OCI-LY7 (cell line): ENCODE data around the gene DPM1. TPM values are rescaled to one million over a fixed set of nuclear protein-coding genes. Genes with fewer than 3 reads are reported as not detected.

Experiments used
- BruUV-seq: library from RNA; stranded (reverse); fragments of 400-500 nt; replicated peaks from 2 replicates; lab custom pipeline; 2021; lab: Mats Ljungman, UMichigan
- CTCF ChIA-PET: fragments of 300-600 bp; sonication (Branson Sonifier 250); formaldehyde crosslinking; loops from one replicate; lab custom pipeline; 2022; ENCODE audit warnings: antibody characterized with exemption; ENCODE audit not compliant: unreplicated experiment; lab: Charles Lee
- POLR2A ChIA-PET: fragments of 300-600 bp; sonication (Branson Sonifier 250); formaldehyde crosslinking; loops from one replicate; lab custom pipeline; 2022; ENCODE audit warnings: antibody characterized with exemption; lab: Charles Lee
- DNase-seq: peaks from one replicate; pipeline ENCODE4 v3.0.0-alpha.2; 2015; ENCODE audit warnings: low spot score
- H2AFZ ChIP-seq: fragments of 200-600 bp; sonication (generic), shearing (Covaris generic); 2 replicates; pipeline ENCODE4 v1.6.1; 2014; ENCODE audit warnings: mild to moderate bottlenecking, antibody characterized with exemption, low read length, moderate library complexity
- H3K27ac ChIP-seq: fragments of 200-600 bp; sonication (generic); 2 replicates; pipeline ENCODE4 v1.5.1; 2014; ENCODE audit warnings: mixed run types, low read depth, mild to moderate bottlenecking, moderate library complexity, low read length, inconsistent platforms; ENCODE audit not compliant: poor library complexity, severe bottlenecking
- H3K36me3 ChIP-seq: fragments of 200-600 bp; sonication (generic); 2 replicates; pipeline ENCODE4 v1.6.1; 2014; ENCODE audit warnings: mild to moderate bottlenecking, antibody characterized with exemption, low read length, moderate library complexity, mixed read lengths; ENCODE audit not compliant: insufficient read depth
- H3K4me1 ChIP-seq: fragments of 200-600 bp; sonication (generic); 2 replicates; pipeline ENCODE4 v1.5.1; 2014; ENCODE audit warnings: mild to moderate bottlenecking, low read length; ENCODE audit not compliant: insufficient read depth, poor library complexity, severe bottlenecking
- H3K4me2 ChIP-seq: fragments of 200-600 bp; sonication (generic); 2 replicates; pipeline ENCODE4 v1.6.1; 2014; ENCODE audit warnings: mild to moderate bottlenecking, low read length
- H3K4me3 ChIP-seq: fragments of 200-600 bp; sonication (generic); 2 replicates; pipeline ENCODE4 v1.5.1; 2014; ENCODE audit warnings: mild to moderate bottlenecking, low read depth, low read length; ENCODE audit not compliant: poor library complexity, severe bottlenecking
- H3K79me2 ChIP-seq: fragments of 200-600 bp; sonication (generic); 2 replicates; pipeline ENCODE4 v1.6.1; 2016; ENCODE audit warnings: low read depth, mild to moderate bottlenecking, low read length, moderate library complexity, mixed read lengths; ENCODE audit not compliant: insufficient read depth
- H3K9me2 ChIP-seq: fragments of 200-600 bp; sonication (generic); 2 replicates; pipeline ENCODE4 v1.6.1; 2016; ENCODE audit warnings: mild to moderate bottlenecking, low read length, mixed read lengths; ENCODE audit not compliant: insufficient read depth
- H3K9me3 ChIP-seq: fragments of 200-600 bp; sonication (generic); 2 replicates; pipeline ENCODE4 v1.6.1; 2014; ENCODE audit warnings: mild to moderate bottlenecking, mixed run types, low read length, mixed read lengths
- H4K20me1 ChIP-seq: fragments of 200-600 bp; sonication (generic); 2 replicates; pipeline ENCODE4 v1.6.1; 2014; ENCODE audit warnings: mild to moderate bottlenecking, antibody characterized with exemption, low read length, moderate library complexity, mixed read lengths; ENCODE audit not compliant: insufficient read depth
- EZH2phosphoT487 ChIP-seq: fragments of 200-600 bp; sonication (generic); IDR thresholded peaks from 2 replicates; pipeline ENCODE4 v1.6.1; 2018; ENCODE audit warnings: low read depth, borderline replicate concordance, mild to moderate bottlenecking, mixed run types, antibody characterized with exemption, low read length, moderate library complexity, mixed read lengths
- intact Hi-C: fragments of 100-400 bp; cut with micrococcal nuclease; formaldehyde crosslinking; loops from one replicate; pipeline ENCODE4 v1.10.0; 2022; ENCODE audit not compliant: unreplicated experiment
- total RNA-seq, 2 experiments: library from RNA; depleted of rRNA in 1 of 2; stranded (reverse); fragments of >200 nt in 1 of 2; shearing (Covaris generic) in 1 of 2; gene quantifications; 2 replicates each; pipeline ENCODE4 v1.2.3, GENCODE V29; 2014 to 2022
- TF ChIP-seq, protein P1 (sequence below): fragments of 200-600 bp; sonication (generic); conservative IDR thresholded peaks from 2 replicates; pipeline ENCODE4 v1.5.1; 2014; ENCODE audit warnings: mild to moderate bottlenecking, antibody characterized with exemption, low read length, moderate library complexity, mixed read lengths

DPM1 gene
- total RNA-seq, 2 experiments from 2014 or later: 60.2 to 71.2 TPM

DNA sequence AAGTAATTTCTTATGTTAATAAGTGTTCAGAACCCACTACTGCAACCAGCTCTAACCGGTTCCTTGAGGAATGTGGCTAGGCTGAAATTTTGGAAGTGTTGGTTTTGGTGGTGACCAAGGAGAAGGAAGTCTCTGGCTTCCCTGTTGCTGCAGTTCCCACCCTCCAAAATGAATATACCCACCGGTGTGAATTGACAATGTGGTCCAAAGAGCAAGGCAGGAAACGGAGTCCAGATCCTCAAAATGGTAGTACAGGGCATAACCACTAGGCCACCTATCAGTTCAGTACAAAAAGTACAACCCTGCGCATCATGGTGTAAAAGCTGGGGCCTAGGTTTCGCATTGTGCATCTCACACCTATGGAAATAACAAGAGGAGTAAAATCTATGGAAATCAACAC, 29.9 kb downstream of the DPM1 start:
- ChIA-PET CTCF (interaction anchor here (2.2 kb wide), 1 partner anchor 134 kb away, joined by 8 read pairs; the partner anchor contains the start of gene BCAS4), POLR2A (no interaction called here)
- DNase-seq: no peak
- BruUV-seq: no TSS peak
- no peak overlapping the region for H3K27ac ChIP-seq
- peaks cover 42% of the 10 kb centered on the region for H4K20me1 ChIP-seq
- intact Hi-C loops: no loop called here
- H3K36me3 ChIP-seq: peaks cover 84% of the 10 kb centered on the region
- H3K4me2 ChIP-seq: peak overlapping the region; percentile 94
- H3K9me3 ChIP-seq: no peaks in the 10 kb centered on the region
- peak overlapping the region; percentile 93 for H3K4me3 ChIP-seq
- H3K79me2 ChIP-seq: peaks cover 69% of the 10 kb centered on the region
- H2AFZ ChIP-seq: no peak overlapping the region
- peaks cover 69% of the 10 kb centered on the region for H3K4me1 ChIP-seq
- TF ChIP-seq EZH2phosphoT487: no peak
- TF ChIP-seq, protein P1, sequence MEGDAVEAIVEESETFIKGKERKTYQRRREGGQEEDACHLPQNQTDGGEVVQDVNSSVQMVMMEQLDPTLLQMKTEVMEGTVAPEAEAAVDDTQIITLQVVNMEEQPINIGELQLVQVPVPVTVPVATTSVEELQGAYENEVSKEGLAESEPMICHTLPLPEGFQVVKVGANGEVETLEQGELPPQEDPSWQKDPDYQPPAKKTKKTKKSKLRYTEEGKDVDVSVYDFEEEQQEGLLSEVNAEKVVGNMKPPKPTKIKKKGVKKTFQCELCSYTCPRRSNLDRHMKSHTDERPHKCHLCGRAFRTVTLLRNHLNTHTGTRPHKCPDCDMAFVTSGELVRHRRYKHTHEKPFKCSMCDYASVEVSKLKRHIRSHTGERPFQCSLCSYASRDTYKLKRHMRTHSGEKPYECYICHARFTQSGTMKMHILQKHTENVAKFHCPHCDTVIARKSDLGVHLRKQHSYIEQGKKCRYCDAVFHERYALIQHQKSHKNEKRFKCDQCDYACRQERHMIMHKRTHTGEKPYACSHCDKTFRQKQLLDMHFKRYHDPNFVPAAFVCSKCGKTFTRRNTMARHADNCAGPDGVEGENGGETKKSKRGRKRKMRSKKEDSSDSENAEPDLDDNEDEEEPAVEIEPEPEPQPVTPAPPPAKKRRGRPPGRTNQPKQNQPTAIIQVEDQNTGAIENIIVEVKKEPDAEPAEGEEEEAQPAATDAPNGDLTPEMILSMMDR: no peak
- no peaks in the 10 kb centered on the region for H3K9me2 ChIP-seq

DNA sequence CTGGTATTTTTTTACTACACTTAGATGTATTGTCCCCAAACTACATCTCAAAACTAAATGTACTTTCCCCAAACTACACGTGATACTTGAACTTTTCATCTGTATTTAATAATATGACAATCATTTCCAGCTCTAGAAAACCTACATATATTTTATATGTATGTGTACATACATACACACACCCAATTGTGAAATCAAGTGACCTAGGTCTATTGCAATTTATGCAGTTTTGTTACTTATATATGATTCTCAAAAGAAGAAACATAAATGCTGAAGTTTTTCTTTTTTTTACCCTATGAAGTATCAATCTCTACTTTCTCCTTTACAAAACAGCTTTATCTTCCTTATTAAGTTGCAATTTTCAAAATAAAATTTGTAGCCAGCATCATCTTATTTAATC, 31.8 kb downstream of the DPM1 start:
- intact Hi-C loops: no loop called here
- Histone ChIP-seq H3K9me2 (no peaks in the 10 kb centered on the region), H3K79me2 (peaks cover 89% of the 10 kb centered on the region), H3K4me3 (no peak overlapping the region), H4K20me1 (peaks cover 59% of the 10 kb centered on the region), H3K4me1 (peaks cover 76% of the 10 kb centered on the region), H2AFZ (no peak overlapping the region), H3K27ac (no peak overlapping the region), H3K4me2 (peak overlapping the region; percentile 42), H3K9me3 (no peaks in the 10 kb centered on the region), H3K36me3 (peaks cover 86% of the 10 kb centered on the region)
- ChIA-PET POLR2A (interaction anchor here (0.6 to 1.6 kb wide), 5 partner anchors 10 to 670 kb away, joined by 3 to 5 read pairs (median 3); partner anchors contain the start of gene BCAS4), CTCF (no interaction called here)
- no peak for DNase-seq
- TF ChIP-seq, protein P1: no peak
- TF ChIP-seq EZH2phosphoT487: no peak
- no TSS peak for BruUV-seq

DNA sequence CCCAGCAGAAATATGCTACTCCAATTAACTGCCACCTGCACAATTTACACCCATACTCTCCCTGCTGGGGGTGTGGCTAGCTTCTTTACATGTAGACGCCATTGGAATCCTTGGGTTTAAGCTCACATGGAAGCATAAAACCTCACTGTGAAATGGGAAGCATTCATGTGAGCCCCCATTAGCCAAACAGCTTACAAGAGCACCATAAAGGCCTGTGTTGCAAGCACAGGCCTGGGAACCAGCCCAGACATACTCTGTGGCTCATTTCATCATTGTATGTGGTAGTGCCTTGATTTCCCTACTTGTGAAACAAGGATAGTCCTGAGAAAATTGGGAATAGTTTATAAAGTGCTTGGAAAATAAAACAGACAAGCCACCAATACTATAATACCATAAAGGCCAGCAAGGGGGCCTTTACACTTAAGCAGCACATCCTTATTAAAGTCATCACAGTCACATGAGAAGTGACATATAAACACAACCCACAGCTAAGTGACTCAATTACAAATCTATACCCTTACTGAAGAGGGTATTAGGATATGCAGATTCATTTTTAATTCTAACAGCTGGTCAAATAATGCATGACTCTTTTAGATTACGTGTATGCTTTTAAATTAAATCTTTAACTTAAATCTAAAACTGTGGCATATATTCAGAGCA, 33.9 kb downstream of the DPM1 start:
- no peak overlapping the region for H2AFZ ChIP-seq
- TF ChIP-seq, protein P1: no peak
- TF ChIP-seq EZH2phosphoT487: no peak
- intact Hi-C loops: no loop called here
- no peaks in the 10 kb centered on the region for H3K9me3 ChIP-seq
- no peak overlapping the region for H3K27ac ChIP-seq
- H3K9me2 ChIP-seq: no peaks in the 10 kb centered on the region
- POLR2A ChIA-PET: interaction anchor here (0.9 to 1.6 kb wide), 2 partner anchors 10 to 140 kb away, joined by 3 to 6 read pairs; no protein-coding TSS in a partner anchor
- DNase-seq: no peak
- H3K4me2 ChIP-seq: peak overlapping the region; percentile 8; the same call in 1 of the 2 replicates
- peaks cover 98% of the 10 kb centered on the region for H3K36me3 ChIP-seq
- H3K4me1 ChIP-seq: peaks cover 92% of the 10 kb centered on the region
- peaks cover 99% of the 10 kb centered on the region for H3K79me2 ChIP-seq
- BruUV-seq: no TSS peak
- no peak overlapping the region for H3K4me3 ChIP-seq
- peaks cover 75% of the 10 kb centered on the region for H4K20me1 ChIP-seq
- CTCF ChIA-PET: no interaction called here
